ENCODE measurements around the gene PCDHA7.
"Not testable (repeated sequence)": the region's sequence is repeated elsewhere in the genome, so short reads cannot be mapped to it uniquely, and the experiment has no call there.

The PCDHA7 gene

DNA sequence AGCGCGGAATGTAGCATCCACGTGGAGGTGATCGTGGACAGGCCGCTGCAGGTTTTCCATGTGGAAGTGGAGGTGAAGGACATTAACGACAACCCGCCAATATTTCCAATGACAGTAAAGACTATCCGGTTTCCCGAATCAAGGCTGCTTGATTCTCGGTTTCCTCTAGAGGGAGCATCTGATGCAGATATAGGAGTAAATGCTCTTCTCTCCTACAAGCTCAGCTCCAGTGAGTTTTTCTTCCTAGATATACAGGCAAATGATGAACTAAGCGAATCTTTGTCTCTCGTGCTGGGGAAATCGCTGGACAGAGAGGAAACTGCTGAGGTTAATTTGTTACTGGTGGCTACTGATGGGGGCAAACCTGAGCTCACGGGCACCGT lies 38.8 kb upstream of the PCDHA7 start:
- TF ChIP-seq, protein P1, sequence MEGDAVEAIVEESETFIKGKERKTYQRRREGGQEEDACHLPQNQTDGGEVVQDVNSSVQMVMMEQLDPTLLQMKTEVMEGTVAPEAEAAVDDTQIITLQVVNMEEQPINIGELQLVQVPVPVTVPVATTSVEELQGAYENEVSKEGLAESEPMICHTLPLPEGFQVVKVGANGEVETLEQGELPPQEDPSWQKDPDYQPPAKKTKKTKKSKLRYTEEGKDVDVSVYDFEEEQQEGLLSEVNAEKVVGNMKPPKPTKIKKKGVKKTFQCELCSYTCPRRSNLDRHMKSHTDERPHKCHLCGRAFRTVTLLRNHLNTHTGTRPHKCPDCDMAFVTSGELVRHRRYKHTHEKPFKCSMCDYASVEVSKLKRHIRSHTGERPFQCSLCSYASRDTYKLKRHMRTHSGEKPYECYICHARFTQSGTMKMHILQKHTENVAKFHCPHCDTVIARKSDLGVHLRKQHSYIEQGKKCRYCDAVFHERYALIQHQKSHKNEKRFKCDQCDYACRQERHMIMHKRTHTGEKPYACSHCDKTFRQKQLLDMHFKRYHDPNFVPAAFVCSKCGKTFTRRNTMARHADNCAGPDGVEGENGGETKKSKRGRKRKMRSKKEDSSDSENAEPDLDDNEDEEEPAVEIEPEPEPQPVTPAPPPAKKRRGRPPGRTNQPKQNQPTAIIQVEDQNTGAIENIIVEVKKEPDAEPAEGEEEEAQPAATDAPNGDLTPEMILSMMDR (IDR thresholded peaks at IDR 0.05; ENCODE audit: insufficient read depth, low read length, poor library complexity, severe bottlenecking): no peak
- Histone ChIP-seq H3K27me3 (replicated peaks; ENCODE audit: control insufficient read depth, insufficient read depth, low read length) (no peaks in the 10 kb centered on the region), H3K36me3 (ENCODE audit: control insufficient read depth, insufficient read depth, low read length) (no peaks in the 10 kb centered on the region), H3K4me3 (replicated peaks; ENCODE audit: low read depth, low read length) (no peak overlapping the region)
- no peak for DNase-seq (ENCODE audit: extremely low read depth, insufficient read length)

DNA sequence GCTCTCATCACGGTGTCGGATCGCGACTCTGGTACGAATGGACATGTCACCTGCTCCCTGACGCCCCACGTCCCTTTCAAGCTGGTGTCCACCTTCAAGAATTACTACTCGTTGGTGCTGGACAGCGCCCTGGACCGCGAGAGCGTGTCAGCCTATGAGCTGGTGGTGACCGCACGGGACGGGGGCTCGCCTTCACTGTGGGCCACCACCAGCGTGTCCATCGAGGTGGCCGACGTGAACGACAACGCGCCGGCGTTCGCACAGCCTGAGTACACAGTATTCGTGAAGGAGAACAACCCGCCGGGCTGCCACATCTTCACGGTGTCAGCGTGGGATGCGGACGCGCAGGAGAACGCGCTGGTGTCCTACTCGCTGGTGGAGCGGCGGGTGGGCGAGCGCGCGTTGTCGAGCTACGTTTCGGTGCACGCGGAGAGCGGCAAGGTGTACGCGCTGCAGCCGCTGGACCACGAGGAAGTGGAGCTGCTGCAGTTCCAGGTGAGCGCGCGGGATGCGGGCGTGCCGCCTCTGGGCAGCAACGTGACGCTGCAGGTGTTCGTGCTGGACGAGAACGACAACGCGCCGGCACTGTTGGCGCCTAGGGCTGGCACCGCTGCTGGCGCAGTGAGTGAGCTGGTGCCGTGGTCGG lies 37.9 kb upstream of the PCDHA7 start:
- H3K27me3 ChIP-seq (replicated peaks; ENCODE audit: control insufficient read depth, insufficient read depth, low read length); H3K4me3 ChIP-seq (replicated peaks; ENCODE audit: low read depth, low read length); H3K36me3 ChIP-seq (ENCODE audit: control insufficient read depth, insufficient read depth, low read length); DNase-seq (ENCODE audit: extremely low read depth, insufficient read length): not testable (repeated sequence)

DNA sequence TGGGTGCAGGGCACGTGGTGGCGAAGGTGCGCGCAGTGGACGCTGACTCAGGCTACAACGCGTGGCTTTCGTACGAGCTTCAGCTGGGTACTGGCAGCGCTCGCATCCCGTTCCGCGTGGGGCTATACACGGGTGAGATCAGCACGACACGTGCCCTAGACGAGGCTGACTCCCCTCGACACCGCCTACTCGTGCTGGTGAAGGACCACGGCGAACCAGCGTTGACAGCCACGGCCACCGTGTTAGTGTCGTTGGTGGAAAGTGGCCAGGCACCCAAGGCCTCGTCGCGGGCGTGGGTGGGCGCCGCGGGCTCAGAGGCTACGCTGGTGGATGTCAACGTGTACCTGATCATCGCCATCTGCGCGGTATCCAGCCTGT lies 37.4 kb upstream of the PCDHA7 start:
- Histone ChIP-seq H3K36me3 (ENCODE audit: control insufficient read depth, insufficient read depth, low read length) (no peaks in the 10 kb centered on the region), H3K4me3 (replicated peaks; ENCODE audit: low read depth, low read length) (no peak overlapping the region), H3K27me3 (replicated peaks; ENCODE audit: control insufficient read depth, insufficient read depth, low read length) (no peaks in the 10 kb centered on the region)
- DNase-seq (ENCODE audit: extremely low read depth, insufficient read length): no peak
- TF ChIP-seq, protein P1 (IDR thresholded peaks at IDR 0.05; ENCODE audit: insufficient read depth, low read length, poor library complexity, severe bottlenecking): no peak

DNA sequence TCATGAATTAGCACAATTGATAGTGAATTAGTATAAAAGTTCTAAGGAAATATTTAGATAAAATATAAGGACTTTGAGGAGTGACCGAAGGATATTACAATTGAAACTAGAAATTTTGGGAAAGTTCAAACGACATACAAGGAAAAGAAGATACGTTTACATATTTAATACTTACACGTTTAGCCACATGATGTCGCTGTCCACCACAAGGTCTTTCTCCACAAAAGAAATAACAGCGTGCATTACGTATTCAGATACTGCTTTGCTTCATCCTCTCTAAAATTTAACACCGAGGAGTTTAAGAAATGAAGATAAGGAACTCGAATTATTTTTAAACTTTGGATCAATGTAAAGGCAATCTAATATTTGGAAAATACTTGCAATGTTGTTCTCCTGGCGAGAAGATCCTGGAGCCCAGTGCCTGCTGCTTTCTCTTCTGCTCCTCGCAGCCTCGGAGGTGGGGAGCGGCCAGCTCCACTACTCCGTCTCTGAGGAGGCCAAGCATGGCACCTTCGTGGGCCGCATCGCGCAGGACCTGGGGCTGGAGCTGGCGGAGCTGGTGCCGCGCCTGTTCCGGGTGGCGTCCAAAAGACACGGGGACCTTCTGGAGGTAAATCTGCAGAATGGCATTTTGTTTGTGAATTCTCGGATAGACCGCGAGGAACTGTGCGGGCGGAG lies 33.1 kb upstream of the PCDHA7 start, which contains the start of gene PCDHA3:
TSS of gene PCDHA3 (plus strand) at position 242 of the 678 bp plus-strand sequence.
- no peak within 1 kb of the TSS for H3K4me3 ChIP-seq (replicated peaks; ENCODE audit: low read depth, low read length)
- no peak for DNase-seq (ENCODE audit: extremely low read depth, insufficient read length)
- TF ChIP-seq, protein P1 (IDR thresholded peaks at IDR 0.05; ENCODE audit: insufficient read depth, low read length, poor library complexity, severe bottlenecking): no peak

DNA sequence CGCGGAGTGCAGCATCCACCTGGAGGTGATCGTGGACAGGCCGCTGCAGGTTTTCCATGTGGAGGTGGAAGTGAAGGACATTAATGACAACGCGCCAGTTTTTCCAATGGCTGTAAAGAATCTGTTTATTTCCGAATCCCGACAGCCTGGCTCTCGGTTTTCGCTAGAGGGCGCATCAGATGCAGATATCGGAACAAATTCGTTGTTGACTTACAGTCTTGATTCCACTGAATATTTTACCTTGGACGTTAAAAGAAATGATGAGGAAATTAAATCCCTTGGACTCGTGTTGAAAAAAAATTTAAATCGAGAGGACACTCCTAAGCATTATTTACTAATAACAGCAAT lies 32.6 kb upstream of the PCDHA7 start:
- Histone ChIP-seq H3K36me3 (ENCODE audit: control insufficient read depth, insufficient read depth, low read length) (no peaks in the 10 kb centered on the region), H3K27me3 (replicated peaks; ENCODE audit: control insufficient read depth, insufficient read depth, low read length) (no peaks in the 10 kb centered on the region), H3K4me3 (replicated peaks; ENCODE audit: low read depth, low read length) (no peak overlapping the region)
- no peak for DNase-seq (ENCODE audit: extremely low read depth, insufficient read length)
- TF ChIP-seq, protein P1 (IDR thresholded peaks at IDR 0.05; ENCODE audit: insufficient read depth, low read length, poor library complexity, severe bottlenecking): no peak

More for the DNA sequence above, 33.1 kb upstream of the PCDHA7 start, which contains the start of gene PCDHA3:
- Histone ChIP-seq H3K36me3 (ENCODE audit: control insufficient read depth, insufficient read depth, low read length) (no peaks in the 10 kb centered on the region), H3K27me3 (replicated peaks; ENCODE audit: control insufficient read depth, insufficient read depth, low read length) (no peaks in the 10 kb centered on the region)

DNA sequence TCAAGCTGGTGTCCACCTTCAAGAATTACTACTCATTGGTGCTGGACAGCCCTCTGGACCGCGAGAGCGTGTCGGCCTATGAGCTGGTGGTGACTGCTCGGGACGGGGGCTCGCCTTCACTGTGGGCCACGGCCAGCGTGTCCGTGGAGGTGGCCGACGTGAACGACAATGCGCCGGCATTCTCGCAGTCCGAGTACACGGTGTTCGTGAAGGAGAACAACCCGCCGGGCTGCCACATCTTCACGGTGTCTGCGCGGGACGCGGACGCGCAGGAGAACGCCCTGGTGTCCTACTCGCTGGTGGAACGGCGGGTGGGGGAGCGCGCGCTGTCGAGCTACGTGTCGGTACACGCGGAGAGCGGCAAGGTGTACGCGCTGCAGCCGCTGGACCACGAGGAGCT lies 31.7 kb upstream of the PCDHA7 start:
- not testable (repeated sequence) for DNase-seq (ENCODE audit: extremely low read depth, insufficient read length)

More for the DNA sequence above, 31.7 kb upstream of the PCDHA7 start:
- not testable (repeated sequence) for H3K27me3 ChIP-seq (replicated peaks; ENCODE audit: control insufficient read depth, insufficient read depth, low read length); H3K4me3 ChIP-seq (replicated peaks; ENCODE audit: low read depth, low read length); H3K36me3 ChIP-seq (ENCODE audit: control insufficient read depth, insufficient read depth, low read length)
